ENCODE results near the gene CCNI. TPM values are rescaled to one million over a fixed set of nuclear protein-coding genes. Genes with fewer than 3 reads are reported as not detected.
"Not testable (repeated sequence)": the region's sequence is repeated elsewhere in the genome, so short reads cannot be mapped to it uniquely, and the experiment has no call there.

The CCNI gene
- total RNA-seq, 1 experiment from 2014 or later, result 240 TPM

DNA sequence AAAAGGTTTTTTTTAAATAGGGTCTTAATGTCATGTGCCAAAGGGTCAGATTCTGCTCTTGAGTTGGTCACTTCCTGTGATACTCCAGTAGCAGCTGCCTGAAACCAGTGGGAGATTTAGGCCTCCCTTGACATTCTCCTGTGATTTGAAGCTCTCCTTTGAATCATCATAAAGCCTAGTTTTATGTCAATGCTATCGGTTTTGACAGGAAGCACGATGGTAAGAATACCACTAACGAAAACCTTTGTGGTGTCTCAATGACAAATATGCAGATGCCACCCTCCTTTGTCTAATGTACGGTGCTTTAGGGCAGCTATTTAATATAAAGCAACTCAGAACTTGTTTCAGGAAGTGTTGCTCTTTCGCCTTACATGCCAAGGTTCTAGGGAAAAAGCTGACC, 44.2 kb downstream of the CCNI start:
- H3K27me3 Mint-ChIP-seq (ENCODE audit: low read depth), result no peaks in the 10 kb centered on the region
- Histone ChIP-seq H3K4me1 (ENCODE audit: insufficient read depth, low read length) (no peaks in the 10 kb centered on the region), H3K23ac (ENCODE audit: insufficient read length, low read depth, low read length) (no peak overlapping the region), H3T11ph (ENCODE audit: low read length) (no peak overlapping the region), H4K8ac (replicated peaks; ENCODE audit: insufficient read length, low read depth, low read length) (no peak overlapping the region), H2BK20ac (ENCODE audit: low read depth, low read length, poor library complexity, severe bottlenecking) (no peak overlapping the region), H3K56ac (ENCODE audit: insufficient read length, low read depth, low read length) (no peak overlapping the region), H3K4me2 (ENCODE audit: insufficient read depth, insufficient read length, low read length) (no peak overlapping the region), H3K79me2 (ENCODE audit: insufficient read depth, low read length) (no peaks in the 10 kb centered on the region), H3K23me2 (ENCODE audit: insufficient read length, low read depth, low read length, poor library complexity, severe bottlenecking) (no peaks in the 10 kb centered on the region), H3K4ac (ENCODE audit: low read depth, low read length) (no peak overlapping the region), H2BK5ac (ENCODE audit: insufficient read length, low read length) (no peak overlapping the region), H3K14ac (ENCODE audit: insufficient read depth, low read length) (no peak overlapping the region), H2AK5ac (ENCODE audit: insufficient read length, low read length) (no peak overlapping the region), H4K5ac (ENCODE audit: insufficient read length, low read depth, low read length) (no peak overlapping the region), H2AFZ (ENCODE audit: low read length) (no peak overlapping the region), H4K91ac (ENCODE audit: insufficient read length, low read depth, low read length) (no peak overlapping the region), H3K79me1 (ENCODE audit: insufficient read depth, low read depth, low read length, poor library complexity, severe bottlenecking) (no peaks in the 10 kb centered on the region), H3K9ac (ENCODE audit: extremely low read depth, insufficient read length, low read length) (no peak overlapping the region), H3K18ac (ENCODE audit: insufficient read length, low read depth, low read length) (no peak overlapping the region), H3K9me3 (ENCODE audit: control insufficient read depth, low read depth, low read length) (no peaks in the 10 kb centered on the region), H2BK120ac (ENCODE audit: low read depth, low read length, poor library complexity, severe bottlenecking) (no peak overlapping the region), H4K20me1 (ENCODE audit: control insufficient read depth, insufficient read depth, insufficient read length) (no peaks in the 10 kb centered on the region), H3K27ac (ENCODE audit: insufficient read length, low read depth, low read length) (no peak overlapping the region), H2BK15ac (ENCODE audit: low read depth, low read length) (no peak overlapping the region), H3K27me3 (ENCODE audit: insufficient read depth, low read length) (no peaks in the 10 kb centered on the region), H2BK12ac (ENCODE audit: insufficient read length, low read depth, low read length) (no peak overlapping the region)
- no peak for DNase-seq
- H3K4me1 Mint-ChIP-seq, result no peaks in the 10 kb centered on the region
- H3K36me3 Mint-ChIP-seq (ENCODE audit: insufficient read depth in 1 of 3, low read depth in 3 of 3), result peaks cover 12 to 49% (median 32%) of the 10 kb centered on the region in 3 experiments; a peak in 6 of 7 replicates
- WGBS (ENCODE audit: extremely low coverage, insufficient read length, low lambda C conversion rate), result no CpG with 5 or more reads among the region's 5 CpGs
- TF ChIP-seq, protein P1, sequence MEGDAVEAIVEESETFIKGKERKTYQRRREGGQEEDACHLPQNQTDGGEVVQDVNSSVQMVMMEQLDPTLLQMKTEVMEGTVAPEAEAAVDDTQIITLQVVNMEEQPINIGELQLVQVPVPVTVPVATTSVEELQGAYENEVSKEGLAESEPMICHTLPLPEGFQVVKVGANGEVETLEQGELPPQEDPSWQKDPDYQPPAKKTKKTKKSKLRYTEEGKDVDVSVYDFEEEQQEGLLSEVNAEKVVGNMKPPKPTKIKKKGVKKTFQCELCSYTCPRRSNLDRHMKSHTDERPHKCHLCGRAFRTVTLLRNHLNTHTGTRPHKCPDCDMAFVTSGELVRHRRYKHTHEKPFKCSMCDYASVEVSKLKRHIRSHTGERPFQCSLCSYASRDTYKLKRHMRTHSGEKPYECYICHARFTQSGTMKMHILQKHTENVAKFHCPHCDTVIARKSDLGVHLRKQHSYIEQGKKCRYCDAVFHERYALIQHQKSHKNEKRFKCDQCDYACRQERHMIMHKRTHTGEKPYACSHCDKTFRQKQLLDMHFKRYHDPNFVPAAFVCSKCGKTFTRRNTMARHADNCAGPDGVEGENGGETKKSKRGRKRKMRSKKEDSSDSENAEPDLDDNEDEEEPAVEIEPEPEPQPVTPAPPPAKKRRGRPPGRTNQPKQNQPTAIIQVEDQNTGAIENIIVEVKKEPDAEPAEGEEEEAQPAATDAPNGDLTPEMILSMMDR (conservative IDR thresholded peaks at IDR 0.05), result no peak
- H3K27ac Mint-ChIP-seq, result no peak overlapping the region
- H3K9me3 Mint-ChIP-seq, result no peaks in the 10 kb centered on the region
- H3K4me3 Mint-ChIP-seq, result no peak overlapping the region

DNA sequence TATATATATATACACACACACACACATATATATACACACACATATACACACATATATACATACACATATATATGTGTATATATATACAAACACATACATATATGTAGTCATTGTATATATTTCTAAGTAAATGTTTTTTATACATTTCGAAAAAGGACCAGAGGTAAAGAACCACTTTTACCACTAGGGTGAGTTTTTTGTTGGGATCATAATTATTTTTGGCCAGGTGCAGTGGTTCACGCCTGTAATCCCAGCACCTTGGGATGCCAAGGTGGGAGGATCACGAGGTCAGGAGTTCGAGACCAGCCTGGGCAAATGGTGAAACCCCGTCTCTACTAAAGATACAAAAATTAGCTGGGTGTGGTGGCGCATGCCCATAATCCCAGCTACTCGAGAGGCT, 46.0 kb downstream of the CCNI start:
- DNase-seq; H3K14ac ChIP-seq (ENCODE audit: insufficient read depth, low read length); H3K4ac ChIP-seq (ENCODE audit: low read depth, low read length); H4K20me1 ChIP-seq (ENCODE audit: control insufficient read depth, insufficient read depth, insufficient read length); H3K23ac ChIP-seq (ENCODE audit: insufficient read length, low read depth, low read length); H3K18ac ChIP-seq (ENCODE audit: insufficient read length, low read depth, low read length); H3K4me1 ChIP-seq (ENCODE audit: insufficient read depth, low read length); H2AFZ ChIP-seq (ENCODE audit: low read length); H3K9me3 Mint-ChIP-seq; H4K91ac ChIP-seq (ENCODE audit: insufficient read length, low read depth, low read length); H2BK15ac ChIP-seq (ENCODE audit: low read depth, low read length); H3K4me2 ChIP-seq (ENCODE audit: insufficient read depth, insufficient read length, low read length); H3K79me2 ChIP-seq (ENCODE audit: insufficient read depth, low read length); H3K27ac Mint-ChIP-seq; H2AK5ac ChIP-seq (ENCODE audit: insufficient read length, low read length); H2BK12ac ChIP-seq (ENCODE audit: insufficient read length, low read depth, low read length); H3K56ac ChIP-seq (ENCODE audit: insufficient read length, low read depth, low read length); H2BK20ac ChIP-seq (ENCODE audit: low read depth, low read length, poor library complexity, severe bottlenecking); H3K27me3 ChIP-seq (ENCODE audit: insufficient read depth, low read length); H3K23me2 ChIP-seq (ENCODE audit: insufficient read length, low read depth, low read length, poor library complexity, severe bottlenecking); H3K4me3 Mint-ChIP-seq; H4K5ac ChIP-seq (ENCODE audit: insufficient read length, low read depth, low read length); H2BK120ac ChIP-seq (ENCODE audit: low read depth, low read length, poor library complexity, severe bottlenecking); H3K27ac ChIP-seq (ENCODE audit: insufficient read length, low read depth, low read length); H3T11ph ChIP-seq (ENCODE audit: low read length); H3K27me3 Mint-ChIP-seq (ENCODE audit: low read depth); H2BK5ac ChIP-seq (ENCODE audit: insufficient read length, low read length); H4K8ac ChIP-seq (replicated peaks; ENCODE audit: insufficient read length, low read depth, low read length); H3K79me1 ChIP-seq (ENCODE audit: insufficient read depth, low read depth, low read length, poor library complexity, severe bottlenecking); H3K9ac ChIP-seq (ENCODE audit: extremely low read depth, insufficient read length, low read length); H3K4me1 Mint-ChIP-seq; H3K9me3 ChIP-seq (ENCODE audit: control insufficient read depth, low read depth, low read length): not testable (repeated sequence)
- no CpG with 5 or more reads among the region's 7 CpGs for WGBS (ENCODE audit: extremely low coverage, insufficient read length, low lambda C conversion rate)
- H3K36me3 Mint-ChIP-seq (ENCODE audit: insufficient read depth in 1 of 3, low read depth in 3 of 3), result peaks cover 12 to 54% (median 36%) of the 10 kb centered on the region in 3 experiments; a peak in 6 of 7 replicates
